ENCODE results near the gene PFKL.

PFKL gene

DNA sequence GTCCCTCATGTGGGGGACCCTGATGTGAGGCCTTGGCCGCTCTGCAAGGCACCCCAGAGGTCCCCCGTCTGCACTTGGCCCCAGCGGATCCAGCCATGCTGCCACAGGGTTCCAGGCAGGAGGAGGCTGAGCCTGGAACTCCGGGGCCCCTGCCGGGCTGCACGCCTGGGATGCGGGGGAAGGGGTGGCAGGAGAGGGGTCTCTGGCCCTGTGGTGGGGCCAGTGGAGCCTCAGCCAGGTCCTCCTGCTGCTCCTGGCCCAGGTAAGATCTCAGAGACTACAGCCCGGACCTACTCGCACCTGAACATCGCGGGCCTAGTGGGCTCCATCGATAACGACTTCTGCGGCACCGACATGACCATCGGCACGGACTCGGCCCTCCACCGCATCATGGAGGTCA, 12.9 kb downstream of the PFKL start:
- no peak for DNase-seq (ENCODE audit: low read depth in 2 of 2)

DNA sequence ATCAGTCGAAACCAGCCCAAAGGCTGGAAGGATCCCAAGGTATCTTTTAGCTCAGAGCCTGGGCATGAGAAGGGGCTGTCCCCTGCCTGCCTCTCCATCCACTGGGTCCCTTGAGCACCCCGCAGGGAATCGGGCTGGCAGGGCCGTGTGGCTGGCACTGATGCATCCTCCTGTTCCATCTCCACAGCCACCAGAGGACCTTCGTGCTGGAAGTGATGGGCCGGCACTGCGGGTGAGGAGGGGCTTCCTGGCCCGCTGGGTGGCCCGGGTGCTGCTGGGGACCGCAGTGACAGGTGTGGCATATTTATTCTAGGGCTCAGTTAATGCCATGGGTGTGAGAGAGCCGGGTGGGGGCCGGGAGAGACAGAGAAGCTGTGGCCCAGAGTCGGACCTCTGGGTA, 13.6 kb downstream of the PFKL start:
- no peak for DNase-seq (ENCODE audit: low read depth in 2 of 2)

DNA sequence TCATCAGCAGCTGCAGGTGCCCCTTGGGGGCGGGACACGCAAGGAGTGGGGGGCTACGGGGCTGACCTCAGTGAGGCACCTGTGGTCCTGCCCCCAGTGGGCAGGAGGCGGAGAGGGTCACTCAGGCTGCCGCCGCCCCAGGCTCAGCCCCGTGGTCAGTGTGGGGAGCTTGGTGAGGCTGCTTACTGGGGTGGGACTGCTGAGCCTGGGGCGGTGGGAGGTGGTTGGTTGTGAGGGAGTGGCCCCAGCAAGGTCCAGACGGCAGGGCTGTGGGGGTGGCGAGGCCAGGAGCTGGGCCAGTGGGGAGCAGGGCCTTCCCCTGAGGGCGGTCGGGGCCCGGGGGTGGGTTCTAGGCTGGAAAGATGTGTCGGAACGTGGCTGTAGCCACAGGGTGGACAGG, 14.3 kb downstream of the PFKL start:
- no peak for DNase-seq (ENCODE audit: low read depth in 2 of 2)

DNA sequence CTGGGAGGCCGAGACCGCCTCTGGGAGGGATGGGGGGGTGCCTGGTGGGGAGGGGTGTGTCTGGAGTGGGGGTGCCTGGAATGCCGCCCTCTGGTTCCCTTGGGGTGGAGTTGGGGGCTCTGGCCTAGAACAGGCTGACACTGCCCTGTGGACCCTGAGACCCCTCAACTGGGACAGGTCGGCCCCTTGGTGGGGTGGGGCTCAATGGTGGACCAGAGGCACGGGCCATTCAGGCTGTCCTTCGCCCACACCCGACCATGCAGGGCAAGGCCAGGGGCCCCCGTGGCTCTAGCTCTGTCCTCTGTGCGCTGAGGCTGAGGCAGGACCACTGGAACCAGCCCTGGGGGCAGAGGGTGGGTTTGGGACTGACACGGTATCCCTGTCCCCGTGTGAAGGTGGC, 14.7 kb downstream of the PFKL start:
- DNase-seq (ENCODE audit: low read depth in 2 of 2) = no peak

DNA sequence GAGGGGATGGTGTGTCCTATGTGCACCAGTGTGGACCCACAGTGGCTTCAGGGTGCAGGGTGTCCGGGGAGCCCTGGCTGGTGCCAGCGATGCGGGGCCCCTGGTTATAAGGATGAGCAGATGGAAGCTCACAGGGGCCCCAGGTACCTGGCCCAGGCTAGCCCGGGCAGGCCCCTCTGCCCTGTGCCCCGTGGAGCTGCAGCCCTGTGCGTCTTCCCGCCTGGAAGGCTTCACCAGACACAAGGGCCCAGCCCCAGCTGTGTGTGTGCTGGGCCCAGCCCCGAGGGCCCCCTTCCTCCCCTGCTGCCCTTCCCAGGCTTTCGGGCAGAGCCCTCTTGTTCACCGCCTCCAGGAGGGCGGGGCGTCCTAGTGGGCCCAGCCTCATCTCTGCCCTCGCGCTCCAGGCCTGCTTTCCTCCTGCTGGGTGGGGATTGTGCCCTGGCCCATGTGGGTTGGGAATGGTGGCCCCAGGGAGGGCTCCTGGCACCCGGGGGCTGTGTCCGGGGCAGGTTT, 15.9 kb downstream of the PFKL start:
- no peak for DNase-seq (ENCODE audit: low read depth in 2 of 2)

DNA sequence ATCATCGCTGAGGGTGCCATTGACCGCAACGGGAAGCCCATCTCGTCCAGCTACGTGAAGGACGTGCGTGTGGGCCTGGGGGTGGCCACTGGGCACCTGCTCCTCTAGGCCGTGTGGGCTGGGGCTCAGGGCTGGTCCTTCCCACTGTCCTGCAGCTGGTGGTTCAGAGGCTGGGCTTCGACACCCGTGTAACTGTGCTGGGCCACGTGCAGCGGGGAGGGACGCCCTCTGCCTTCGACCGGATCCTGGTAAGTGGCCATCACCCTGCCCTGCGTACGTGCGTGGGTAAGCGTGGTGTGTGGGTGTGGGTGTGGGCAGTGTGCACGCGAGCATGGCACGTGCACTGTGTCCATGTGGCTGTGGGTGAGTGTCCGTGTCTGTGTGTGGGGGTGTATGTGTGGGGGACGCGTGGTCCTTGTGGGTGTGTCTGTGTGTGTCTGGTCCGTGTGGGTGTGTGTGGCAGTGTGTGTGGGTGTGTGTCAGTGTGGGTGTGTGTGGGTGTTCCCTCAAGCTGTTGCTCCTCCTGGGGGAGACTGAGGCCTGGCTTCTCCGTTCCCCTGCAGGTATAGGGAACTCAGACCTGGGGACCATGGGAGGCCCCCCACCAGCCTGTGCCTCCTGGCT, 16.5 kb downstream of the PFKL start:
- no peak for DNase-seq (ENCODE audit: low read depth in 2 of 2)

DNA sequence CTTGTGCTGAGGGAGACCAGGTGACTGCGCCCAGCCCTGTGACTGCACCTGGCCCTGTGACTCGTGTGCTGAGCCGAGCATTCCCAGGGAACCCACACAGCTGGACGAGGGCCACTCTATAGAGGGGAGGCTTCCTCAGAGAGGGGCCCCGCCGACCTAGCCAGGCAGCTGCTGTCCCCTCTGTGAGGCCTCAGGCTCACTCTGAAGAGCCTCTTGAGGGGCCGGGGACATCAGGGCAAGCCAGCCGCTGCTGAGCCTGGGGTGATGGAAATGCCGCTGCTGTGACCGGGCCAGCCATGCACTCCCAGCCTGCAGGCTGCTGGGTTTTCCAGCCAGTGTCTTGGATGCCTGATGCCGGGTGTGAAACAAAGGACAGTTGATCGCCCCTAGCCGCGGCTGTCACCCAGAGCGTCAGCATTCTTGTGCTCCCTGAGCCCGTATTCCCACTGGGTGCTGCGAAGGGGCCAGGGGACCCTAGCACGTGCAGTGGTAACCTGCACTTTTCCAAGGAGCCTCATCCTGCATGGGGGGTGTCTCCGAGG, 17.5 kb downstream of the PFKL start:
- DNase-seq (ENCODE audit: low read depth in 2 of 2) = no peak

DNA sequence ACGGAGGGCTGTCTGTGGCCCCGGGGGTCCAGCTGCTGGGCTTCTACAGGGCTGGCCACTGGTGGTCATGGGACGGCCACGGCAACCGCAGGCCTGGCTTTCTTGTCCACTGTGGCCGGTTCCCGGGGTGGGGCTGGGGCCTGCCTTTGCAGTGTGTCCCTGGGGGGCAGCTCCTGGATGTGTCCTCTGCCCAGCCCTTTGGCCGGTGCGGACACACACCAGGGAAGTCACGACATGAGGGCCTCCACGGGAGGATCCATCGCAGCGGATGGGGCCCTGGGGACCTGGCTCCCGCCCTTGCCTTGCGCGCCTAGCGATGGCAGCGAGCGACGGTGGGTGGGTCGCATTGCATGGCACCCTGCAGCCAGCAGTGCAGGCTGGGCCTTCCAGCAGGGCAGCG, 18.0 kb downstream of the PFKL start:
- no peak for DNase-seq (ENCODE audit: low read depth in 2 of 2)

DNA sequence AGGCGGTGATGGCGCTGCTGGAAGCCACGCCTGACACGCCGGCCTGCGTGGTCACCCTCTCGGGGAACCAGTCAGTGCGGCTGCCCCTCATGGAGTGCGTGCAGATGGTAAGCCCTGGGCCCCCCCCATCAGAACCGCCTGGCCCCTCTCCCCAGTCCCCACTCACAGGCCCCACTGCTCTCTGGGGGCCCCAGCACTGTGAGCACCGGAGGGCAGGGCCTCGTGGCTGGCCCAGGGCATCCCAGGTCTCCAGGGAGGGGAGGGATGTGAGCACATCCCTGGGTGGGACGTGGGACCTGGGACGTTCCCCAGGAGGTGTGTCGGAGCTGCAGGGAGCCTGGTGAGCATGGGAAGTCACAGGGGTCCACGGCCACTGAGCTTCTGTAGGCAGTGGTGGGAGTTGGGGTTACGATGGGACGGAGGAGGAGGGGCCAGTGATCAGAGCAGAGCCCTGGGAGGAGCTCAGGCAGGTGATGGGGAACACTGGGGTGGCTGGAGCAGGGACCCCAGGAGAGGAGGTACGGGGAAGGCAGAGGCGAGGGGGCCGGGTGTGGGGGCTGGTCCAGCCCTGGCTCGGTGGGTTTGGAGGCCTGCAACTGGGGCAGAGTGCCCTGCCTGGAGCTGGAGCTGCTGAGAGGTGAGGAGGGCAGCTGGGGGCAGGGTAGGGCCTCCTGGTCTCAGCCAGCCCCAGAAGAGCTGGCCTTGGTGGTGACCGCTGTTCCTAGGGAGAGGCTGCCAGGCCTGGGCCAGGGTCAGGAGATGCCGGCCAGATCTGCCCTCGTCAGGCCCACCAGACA, 18.8 kb downstream of the PFKL start:
- DNase-seq (ENCODE audit: low read depth in 2 of 2) = no peak

DNA sequence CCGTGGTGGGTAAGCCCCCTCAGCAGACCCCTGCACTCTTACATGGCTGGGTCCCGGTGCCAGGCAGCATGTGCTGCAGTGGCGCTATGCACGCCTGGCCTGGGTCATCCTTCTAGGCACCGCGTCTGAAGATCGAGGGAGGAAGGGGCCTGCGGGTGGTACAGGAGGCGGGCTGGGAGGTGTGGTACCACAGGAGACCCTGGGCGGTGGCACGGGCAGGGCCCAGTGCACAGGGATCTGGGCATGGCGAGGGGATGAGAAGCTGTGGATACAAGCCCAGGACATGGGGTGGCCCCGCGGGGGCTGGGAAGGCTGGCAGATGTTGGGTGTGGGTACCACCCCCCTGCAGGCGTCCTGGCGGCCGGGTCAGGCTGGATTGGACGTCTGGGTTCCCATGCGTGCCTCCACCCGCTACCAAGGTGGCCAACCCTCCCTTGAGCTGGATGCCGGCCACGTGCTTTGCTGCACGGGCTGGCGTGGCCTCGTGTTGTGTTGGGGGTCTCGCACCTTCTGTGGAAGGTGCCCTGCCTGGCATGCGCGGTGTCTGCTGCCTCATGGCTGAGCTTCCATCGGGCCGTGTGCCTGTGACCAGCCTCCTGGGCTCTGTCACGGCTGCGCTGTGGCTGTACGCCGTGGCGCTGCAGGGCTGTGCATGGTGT, 19.7 kb downstream of the PFKL start:
- DNase-seq (ENCODE audit: low read depth in 2 of 2) = no peak

DNA sequence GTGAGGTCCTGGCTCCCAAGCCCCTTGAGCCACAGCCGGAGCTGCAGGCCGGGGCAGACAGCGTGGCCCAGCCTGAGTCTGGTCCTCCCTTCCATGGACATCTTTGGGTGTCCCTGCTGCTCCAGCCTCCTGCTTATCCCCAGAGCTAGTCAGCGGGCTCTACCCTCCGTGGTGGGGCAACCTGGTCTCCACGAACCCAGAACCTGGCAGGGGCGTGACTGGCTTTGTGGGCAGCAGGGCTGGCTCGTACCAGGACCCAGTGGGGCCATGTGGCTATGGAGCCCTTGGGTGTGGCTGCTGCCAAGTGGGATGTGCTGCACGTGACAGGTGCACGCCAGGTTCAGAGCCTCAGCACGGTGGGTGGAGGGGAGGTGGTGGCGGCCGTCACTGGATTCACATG, 21.0 kb downstream of the PFKL start:
- DNase-seq (ENCODE audit: low read depth in 2 of 2) = no peak

DNA sequence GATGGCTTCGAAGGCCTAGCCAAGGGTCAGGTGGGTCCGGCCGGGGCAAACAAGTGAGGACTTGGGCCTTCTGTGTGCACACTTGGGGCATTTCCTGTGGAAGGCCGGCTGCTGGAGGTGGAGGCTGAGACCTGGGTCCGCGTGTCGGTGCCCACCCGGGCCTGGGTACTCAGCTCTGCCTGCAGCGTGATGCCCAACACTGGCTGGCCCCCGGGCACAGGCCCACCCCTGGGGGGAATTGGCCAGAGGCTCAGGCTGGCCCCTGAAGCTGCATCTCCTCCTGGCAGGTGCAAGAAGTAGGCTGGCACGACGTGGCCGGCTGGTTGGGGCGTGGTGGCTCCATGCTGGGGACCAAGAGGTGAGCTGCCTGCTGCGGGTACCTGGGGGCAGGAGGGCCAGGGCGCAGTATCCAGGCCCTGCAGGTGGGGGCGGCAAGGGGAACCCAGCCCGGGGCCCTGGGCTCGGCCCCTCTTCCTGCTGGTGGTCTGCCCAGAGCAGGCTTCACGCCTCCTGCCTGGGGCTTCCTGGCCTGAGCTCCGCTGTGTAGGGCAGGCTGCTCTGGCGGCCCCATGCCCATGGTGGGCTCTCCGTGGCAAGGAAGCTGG, 22.1 kb downstream of the PFKL start:
- DNase-seq (ENCODE audit: low read depth in 2 of 2) = no peak

DNA sequence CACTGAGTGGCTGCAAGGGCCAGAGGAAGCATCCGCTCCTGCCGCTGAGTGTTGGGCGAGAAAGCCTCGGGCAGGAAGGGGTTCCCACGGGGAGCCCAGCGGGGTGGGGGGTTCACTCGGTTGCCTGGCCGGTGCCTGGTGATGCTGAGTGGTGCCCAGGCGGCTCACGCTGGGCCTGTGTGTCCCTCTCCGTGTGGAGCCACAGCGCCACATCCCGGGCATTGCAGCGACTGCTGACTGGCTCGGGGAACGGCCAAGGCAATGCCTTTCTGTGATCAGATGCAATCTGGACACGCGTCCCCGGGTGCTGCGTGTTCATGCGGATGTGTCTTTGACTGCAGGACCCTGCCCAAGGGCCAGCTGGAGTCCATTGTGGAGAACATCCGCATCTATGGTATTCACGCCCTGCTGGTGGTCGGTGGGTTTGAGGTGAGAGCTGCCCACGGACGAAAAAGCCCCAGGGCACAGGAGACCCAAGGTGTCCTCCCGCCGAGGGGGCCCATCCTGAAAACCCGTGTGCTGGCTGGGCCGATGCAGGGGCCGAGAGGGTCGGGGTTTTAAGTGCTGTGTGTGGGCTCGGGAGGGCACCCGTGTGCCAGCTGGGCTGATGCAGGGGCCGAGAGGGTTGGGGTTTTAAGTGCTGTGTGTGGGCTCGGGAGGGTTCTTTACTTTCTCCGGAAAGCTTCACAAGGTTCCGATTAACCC, 22.9 kb downstream of the PFKL start:
- DNase-seq (ENCODE audit: low read depth in 2 of 2) = no peak

DNA sequence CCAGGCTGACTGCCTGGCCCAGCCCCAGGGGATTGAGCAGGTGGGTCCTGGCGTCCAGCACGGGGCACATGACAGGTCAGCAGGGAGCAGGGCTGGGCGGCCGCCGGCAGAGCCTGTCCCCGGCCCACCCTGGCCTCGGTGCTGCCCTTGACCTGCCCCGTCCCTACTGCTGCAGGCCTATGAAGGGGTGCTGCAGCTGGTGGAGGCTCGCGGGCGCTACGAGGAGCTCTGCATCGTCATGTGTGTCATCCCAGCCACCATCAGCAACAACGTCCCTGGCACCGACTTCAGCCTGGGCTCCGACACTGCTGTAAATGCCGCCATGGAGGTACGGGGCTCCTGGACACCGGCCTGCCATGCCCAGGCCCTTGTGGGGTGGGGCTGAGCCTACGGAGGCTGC, 23.7 kb downstream of the PFKL start:
- DNase-seq (ENCODE audit: low read depth in 2 of 2) = no peak

DNA sequence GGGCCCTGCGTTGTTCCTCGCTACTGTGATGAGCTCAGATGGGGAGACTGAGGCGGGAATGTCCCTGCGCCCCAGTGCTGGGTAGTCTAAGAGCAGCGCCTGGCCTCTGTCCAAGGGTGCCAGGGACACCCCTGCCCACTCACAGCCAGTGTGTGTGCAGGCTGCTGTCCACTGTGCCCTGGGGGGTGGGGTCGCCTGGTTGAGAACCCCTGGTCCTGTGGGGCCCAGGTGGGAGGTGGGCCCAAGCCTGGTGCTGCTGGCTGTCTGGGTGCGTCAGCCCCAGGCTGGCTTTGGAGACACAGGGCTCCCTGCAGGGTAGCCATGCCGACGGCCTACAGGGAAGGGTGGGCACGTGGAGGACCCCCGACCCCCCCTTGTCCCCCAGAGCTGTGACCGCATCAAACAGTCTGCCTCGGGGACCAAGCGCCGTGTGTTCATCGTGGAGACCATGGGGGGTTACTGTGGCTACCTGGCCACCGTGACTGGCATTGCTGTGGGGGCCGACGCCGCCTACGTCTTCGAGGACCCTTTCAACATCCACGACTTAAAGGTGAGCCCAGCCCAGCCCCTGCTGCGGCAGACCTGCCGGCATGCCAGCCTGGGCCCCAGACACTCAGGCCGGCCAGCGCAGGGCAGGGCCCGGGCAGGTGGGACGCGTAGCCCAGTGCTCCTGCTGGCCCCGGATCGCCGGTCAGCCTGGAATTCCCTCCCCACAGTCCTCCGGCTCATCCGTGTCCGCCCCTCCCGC, 24.4 kb downstream of the PFKL start:
- DNase-seq (ENCODE audit: low read depth in 2 of 2) = no peak

DNA sequence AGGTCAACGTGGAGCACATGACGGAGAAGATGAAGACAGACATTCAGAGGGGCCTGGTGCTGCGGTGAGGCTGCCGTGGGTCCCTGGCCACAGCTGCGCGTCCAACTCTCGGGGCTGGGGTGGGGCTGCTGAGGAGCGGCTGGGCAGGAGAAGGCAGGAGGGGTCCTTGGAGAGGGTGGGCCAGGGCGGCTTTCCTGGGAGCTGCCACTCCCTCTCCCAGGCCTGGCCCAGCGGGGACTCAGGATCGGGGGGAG, 24.9 kb downstream of the PFKL start:
- DNase-seq (ENCODE audit: low read depth in 2 of 2) = no peak

DNA sequence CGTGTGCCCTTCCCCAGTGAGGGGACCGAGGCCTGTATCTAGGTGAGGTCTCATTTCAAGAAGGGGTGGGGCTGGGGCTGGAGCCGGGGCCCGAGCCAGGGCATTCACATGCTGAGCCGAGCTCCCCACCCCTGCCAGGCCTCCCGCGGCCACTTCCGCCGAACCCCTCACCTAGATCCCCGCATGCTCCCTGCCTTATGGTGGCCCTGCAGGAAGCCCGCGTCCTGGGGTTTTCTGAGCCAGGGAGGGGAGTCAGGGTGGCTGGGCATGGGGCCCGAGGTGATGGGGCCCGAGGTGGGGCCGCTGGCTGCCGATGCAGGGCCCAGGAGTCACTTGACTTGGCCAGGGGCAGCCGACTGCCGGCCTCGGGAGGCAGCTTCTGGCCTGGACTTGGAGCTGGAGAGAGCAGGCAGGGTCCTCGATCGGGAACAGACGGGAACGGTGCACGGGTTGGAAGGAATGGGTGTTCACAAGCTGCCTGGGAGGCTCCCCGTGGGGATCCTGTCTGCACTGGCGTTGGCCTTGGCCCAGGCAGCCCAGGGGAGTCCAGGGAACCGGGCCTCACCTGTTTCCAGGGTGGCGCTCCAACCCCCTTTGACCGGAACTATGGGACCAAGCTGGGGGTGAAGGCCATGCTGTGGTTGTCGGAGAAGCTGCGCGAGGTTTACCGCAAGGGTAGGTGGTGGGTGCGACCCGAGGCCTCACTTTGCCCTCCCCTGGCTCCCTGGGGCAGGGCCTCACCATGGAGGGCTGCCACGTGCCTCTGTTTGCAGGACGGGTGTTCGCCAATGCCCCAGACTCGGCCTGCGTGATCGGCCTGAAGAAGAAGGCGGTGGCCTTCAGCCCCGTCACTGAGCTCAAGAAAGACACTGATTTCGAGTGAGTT, 25.8 kb downstream of the PFKL start:
- no peak for DNase-seq (ENCODE audit: low read depth in 2 of 2)

DNA sequence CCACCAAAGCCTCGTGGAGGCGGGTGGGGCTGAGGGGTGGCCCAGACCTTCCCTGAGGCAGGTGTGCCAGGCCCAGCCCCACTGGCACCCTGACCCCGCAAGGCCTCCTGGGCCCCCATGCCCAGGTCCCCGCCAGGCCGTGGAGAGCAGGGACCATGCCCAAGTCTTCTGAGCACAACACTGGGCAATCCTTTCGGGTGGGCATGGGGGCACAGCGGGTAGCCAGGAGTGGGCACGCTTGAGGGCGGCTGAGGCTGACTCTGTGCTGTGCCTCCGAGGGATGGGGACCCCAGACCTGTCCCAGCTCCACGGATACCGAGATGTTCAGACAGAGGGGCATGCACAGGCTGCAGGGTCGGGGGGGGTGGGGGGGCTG, 26.4 kb downstream of the PFKL start:
- no peak for DNase-seq (ENCODE audit: low read depth in 2 of 2)

DNA sequence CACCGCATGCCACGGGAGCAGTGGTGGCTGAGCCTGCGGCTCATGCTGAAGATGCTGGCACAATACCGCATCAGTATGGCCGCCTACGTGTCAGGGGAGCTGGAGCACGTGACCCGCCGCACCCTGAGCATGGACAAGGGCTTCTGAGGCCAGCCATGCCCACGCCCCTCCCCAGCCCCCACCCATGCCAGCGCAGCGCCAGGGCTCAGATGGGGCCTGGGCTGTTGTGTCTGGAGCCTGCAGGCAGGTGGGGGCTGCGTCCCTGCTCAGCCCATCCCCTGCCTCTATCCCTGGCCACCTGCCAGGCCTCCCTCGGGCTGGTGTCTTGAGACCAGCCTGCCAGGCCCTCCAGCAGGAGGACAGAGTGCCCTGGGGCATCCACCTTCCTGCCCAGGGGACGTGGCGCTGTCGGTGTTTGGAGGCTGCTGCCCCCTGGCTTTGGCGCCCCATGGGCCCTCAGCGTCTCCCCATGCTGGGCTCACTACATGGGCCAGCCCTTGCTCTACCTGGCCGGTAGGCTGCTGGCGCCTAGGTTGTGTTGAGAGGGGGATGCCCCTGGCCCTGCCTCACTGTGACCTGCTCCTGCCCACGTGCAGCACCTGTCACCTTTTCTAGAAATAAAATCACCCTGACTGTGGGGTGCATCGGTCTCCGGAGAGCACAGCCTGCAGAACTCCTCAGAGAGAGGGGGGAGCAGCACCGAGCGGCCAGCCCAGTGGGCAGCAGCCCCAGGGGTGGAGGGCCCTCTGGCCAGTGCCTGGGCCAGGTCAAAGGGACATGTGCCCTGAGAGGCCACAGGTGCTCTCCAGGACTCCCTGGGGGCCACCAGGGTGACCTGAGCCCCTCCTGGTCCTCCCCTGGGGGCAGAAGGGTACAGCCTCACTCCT, 27.1 kb downstream of the PFKL start:
- DNase-seq (ENCODE audit: low read depth in 2 of 2) = no peak
